K562 (cell line): Measurements from ENCODE around the gene CEP78. TPM values are rescaled to one million over a fixed set of nuclear protein-coding genes. Genes with fewer than 3 reads are reported as not detected.

Experiments used
- ASH1L ChIP-seq: fragments of 450-650 bp; IDR thresholded peaks from 2 replicates; pipeline ENCODE4 v1.6.1; 2018; ENCODE audit warnings: borderline replicate concordance, mild to moderate bottlenecking, low read depth; ENCODE audit not compliant: partially characterized antibody
- ATF7 ChIP-seq: fragments of 450-650 bp; IDR thresholded peaks from 2 replicates; pipeline ENCODE4 v1.7.1; 2014; ENCODE audit warnings: mild to moderate bottlenecking, moderate library complexity
- CTCFL ChIP-seq: IDR thresholded peaks from 2 replicates; pipeline ENCODE4 v1.6.1; 2011; ENCODE audit warnings: borderline replicate concordance, low read depth, mild to moderate bottlenecking, moderate library complexity, low read length; ENCODE audit not compliant: insufficient read depth, poor library complexity, severe bottlenecking
- FOSL1 ChIP-seq: fragments of 200-800 bp; sonication (Bioruptor generic); conservative IDR thresholded peaks from 2 replicates; pipeline ENCODE4 v1.6.1; 2016; ENCODE audit warnings: missing genetic modification characterization, missing compliant biosample characterization
- MAFK ChIP-seq: IDR thresholded peaks from 2 replicates; pipeline ENCODE4 v1.6.1; 2011; ENCODE audit warnings: low read length, improper control_type of control experiment
- PHF8 ChIP-seq: fragments of 200-600 bp; sonication (generic); IDR thresholded peaks from 2 replicates; pipeline ENCODE4 v1.6.1; 2012; ENCODE audit warnings: mixed run types, mild to moderate bottlenecking, inconsistent platforms, low read length, moderate library complexity, borderline replicate concordance
- RBM22 ChIP-seq: fragments of 200-400 bp; formaldehyde crosslinking; IDR thresholded peaks from 2 replicates; pipeline ENCODE4 v1.6.1; 2018; ENCODE audit warnings: low read length, low read depth; ENCODE audit not compliant: poor library complexity, severe bottlenecking
- SMAD1 ChIP-seq: fragments of 150-350 bp; IDR thresholded peaks from 2 replicates; pipeline ENCODE4 v1.6.1; 2014; ENCODE audit warnings: low read length, low read depth; ENCODE audit not compliant: partially characterized antibody
- SP2 ChIP-seq: IDR thresholded peaks from 2 replicates; pipeline ENCODE4 v1.6.1; 2011; ENCODE audit warnings: mild to moderate bottlenecking, low read depth, low read length, moderate library complexity; ENCODE audit not compliant: poor library complexity, severe bottlenecking; ENCODE audit errors: extremely low read depth
- SUPT5H ChIP-seq: fragments of 450-650 bp; IDR thresholded peaks from 2 replicates; pipeline ENCODE4 v1.6.1; 2016
- ZBTB8A ChIP-seq: fragments of 450-650 bp; IDR thresholded peaks from 2 replicates; pipeline ENCODE4 v1.6.1; 2018; ENCODE audit warnings: mild to moderate bottlenecking, moderate library complexity; ENCODE audit not compliant: partially characterized antibody
- ZNF444 ChIP-seq: fragments of 250-450 bp; sonication (Bioruptor Pico); IDR thresholded peaks from 2 replicates; pipeline ENCODE4 v1.4.0; 2020; ENCODE audit warnings: mild to moderate bottlenecking, moderate library complexity
- polyA plus RNA-seq, 8 experiments: library from polyadenylated mRNA; depleted of rRNA in 4 of 8; stranded (reverse) in 5 of 8; unstranded in 3 of 8; fragments of >200 nt; fragmentation: Nextera tagmentation in 2 of 8; fragmentation: Illumina TruSeq in 1 of 8; extraction: Ambion mirVana in 2 of 8; extraction: Trizol in 1 of 8; gene quantifications; 2 replicates each; pipeline versions ENCODE4 v1.2.1 to v1.2.3, GENCODE V29; 2011 to 2014; ENCODE audit warnings: inconsistent platforms in 1 of 8, missing spikeins in 1 of 8
- total RNA-seq, 7 experiments: library from RNA; depleted of rRNA in 6 of 7; stranded (reverse); fragments of >200 nt in 6 of 7; fragmentation: Illumina TruSeq in 2 of 7; extraction: Trizol in 2 of 7; gene quantifications; 2 replicates each; pipeline versions ENCODE4 v1.2.1 to v1.2.3, GENCODE V29; 2011 to 2021; ENCODE audit warnings: low replicate concordance in 1 of 7
- TF ChIP-seq, protein P1 (sequence below): fragments of 250-450 bp; sonication (Bioruptor Pico); IDR thresholded peaks from 2 replicates; pipeline ENCODE4 v1.9.0; 2021; ENCODE audit warnings: mild to moderate bottlenecking
- TF ChIP-seq, protein P2 (sequence below): sonication (generic); formaldehyde crosslinking; IDR thresholded peaks from 2 replicates; pipeline ENCODE4 v1.8.1; 2023; ENCODE audit warnings: mild to moderate bottlenecking, missing genetic modification reagents
- TF ChIP-seq, protein P3 (sequence below): fragments of 250-450 bp; sonication (Bioruptor Pico); IDR thresholded peaks from 2 replicates; pipeline ENCODE4 v1.4.0; 2020
- TF ChIP-seq, protein P4 (sequence below): sonication (generic); formaldehyde crosslinking; IDR thresholded peaks from 2 replicates; pipeline ENCODE4 v1.8.0; 2023; ENCODE audit warnings: mild to moderate bottlenecking, missing genetic modification reagents

The CEP78 gene
- total and polyA plus RNA-seq, 9 of the 15 experiments (the other 6 are each of a cell fraction or from before 2014, with no cell fraction given): 3.5 to 26.0 (median 21.5) TPM

- TF ChIP-seq SMAD1 (no peak), ZBTB8A (no peak), FOSL1 (tag) (no peak), ASH1L (no peak), PHF8 (peak; percentile 48; the same call in 1 of the 2 replicates), SP2 (no peak), MAFK (no peak), RBM22 (no peak), SUPT5H (0 out of 2 replicates have a peak, but pooled peaks have one; percentile 45), ATF7 (no peak), ZNF444 (CRISPR knock-in tag) (no peak), CTCFL (no peak)
- TF ChIP-seq, protein P1, sequence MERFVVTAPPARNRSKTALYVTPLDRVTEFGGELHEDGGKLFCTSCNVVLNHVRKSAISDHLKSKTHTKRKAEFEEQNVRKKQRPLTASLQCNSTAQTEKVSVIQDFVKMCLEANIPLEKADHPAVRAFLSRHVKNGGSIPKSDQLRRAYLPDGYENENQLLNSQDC: no peak
- TF ChIP-seq, protein P2, sequence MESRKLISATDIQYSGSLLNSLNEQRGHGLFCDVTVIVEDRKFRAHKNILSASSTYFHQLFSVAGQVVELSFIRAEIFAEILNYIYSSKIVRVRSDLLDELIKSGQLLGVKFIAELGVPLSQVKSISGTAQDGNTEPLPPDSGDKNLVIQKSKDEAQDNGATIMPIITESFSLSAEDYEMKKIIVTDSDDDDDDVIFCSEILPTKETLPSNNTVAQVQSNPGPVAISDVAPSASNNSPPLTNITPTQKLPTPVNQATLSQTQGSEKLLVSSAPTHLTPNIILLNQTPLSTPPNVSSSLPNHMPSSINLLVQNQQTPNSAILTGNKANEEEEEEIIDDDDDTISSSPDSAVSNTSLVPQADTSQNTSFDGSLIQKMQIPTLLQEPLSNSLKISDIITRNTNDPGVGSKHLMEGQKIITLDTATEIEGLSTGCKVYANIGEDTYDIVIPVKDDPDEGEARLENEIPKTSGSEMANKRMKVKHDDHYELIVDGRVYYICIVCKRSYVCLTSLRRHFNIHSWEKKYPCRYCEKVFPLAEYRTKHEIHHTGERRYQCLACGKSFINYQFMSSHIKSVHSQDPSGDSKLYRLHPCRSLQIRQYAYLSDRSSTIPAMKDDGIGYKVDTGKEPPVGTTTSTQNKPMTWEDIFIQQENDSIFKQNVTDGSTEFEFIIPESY (CRISPR knock-in tag): peak; percentile 66; the same call in 1 of the 2 replicates
- TF ChIP-seq, protein P3, sequence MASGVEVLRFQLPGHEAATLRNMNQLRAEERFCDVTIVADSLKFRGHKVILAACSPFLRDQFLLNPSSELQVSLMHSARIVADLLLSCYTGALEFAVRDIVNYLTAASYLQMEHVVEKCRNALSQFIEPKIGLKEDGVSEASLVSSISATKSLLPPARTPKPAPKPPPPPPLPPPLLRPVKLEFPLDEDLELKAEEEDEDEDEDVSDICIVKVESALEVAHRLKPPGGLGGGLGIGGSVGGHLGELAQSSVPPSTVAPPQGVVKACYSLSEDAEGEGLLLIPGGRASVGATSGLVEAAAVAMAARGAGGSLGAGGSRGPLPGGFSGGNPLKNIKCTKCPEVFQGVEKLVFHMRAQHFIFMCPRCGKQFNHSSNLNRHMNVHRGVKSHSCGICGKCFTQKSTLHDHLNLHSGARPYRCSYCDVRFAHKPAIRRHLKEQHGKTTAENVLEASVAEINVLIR (CRISPR knock-in tag): no peak
- TF ChIP-seq, protein P4, sequence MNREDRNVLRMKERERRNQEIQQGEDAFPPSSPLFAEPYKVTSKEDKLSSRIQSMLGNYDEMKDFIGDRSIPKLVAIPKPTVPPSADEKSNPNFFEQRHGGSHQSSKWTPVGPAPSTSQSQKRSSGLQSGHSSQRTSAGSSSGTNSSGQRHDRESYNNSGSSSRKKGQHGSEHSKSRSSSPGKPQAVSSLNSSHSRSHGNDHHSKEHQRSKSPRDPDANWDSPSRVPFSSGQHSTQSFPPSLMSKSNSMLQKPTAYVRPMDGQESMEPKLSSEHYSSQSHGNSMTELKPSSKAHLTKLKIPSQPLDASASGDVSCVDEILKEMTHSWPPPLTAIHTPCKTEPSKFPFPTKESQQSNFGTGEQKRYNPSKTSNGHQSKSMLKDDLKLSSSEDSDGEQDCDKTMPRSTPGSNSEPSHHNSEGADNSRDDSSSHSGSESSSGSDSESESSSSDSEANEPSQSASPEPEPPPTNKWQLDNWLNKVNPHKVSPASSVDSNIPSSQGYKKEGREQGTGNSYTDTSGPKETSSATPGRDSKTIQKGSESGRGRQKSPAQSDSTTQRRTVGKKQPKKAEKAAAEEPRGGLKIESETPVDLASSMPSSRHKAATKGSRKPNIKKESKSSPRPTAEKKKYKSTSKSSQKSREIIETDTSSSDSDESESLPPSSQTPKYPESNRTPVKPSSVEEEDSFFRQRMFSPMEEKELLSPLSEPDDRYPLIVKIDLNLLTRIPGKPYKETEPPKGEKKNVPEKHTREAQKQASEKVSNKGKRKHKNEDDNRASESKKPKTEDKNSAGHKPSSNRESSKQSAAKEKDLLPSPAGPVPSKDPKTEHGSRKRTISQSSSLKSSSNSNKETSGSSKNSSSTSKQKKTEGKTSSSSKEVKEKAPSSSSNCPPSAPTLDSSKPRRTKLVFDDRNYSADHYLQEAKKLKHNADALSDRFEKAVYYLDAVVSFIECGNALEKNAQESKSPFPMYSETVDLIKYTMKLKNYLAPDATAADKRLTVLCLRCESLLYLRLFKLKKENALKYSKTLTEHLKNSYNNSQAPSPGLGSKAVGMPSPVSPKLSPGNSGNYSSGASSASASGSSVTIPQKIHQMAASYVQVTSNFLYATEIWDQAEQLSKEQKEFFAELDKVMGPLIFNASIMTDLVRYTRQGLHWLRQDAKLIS (CRISPR knock-in tag): no peak
Observed at GRCh38 chr9:78296201-78296892, 60.5 kb downstream of the CEP78 start (continued).
